Endothelial cell (in vitro differentiated cells): Measurements from ENCODE around the gene DPH6. TPM values are rescaled to one million over a fixed set of nuclear protein-coding genes. Genes with fewer than 3 reads are reported as not detected.

Experiments used
- DNase-seq: peaks from one replicate; pipeline ENCODE4 v3.0.0; 2021; ENCODE audit warnings: low spot score
- H3K27ac Mint-ChIP-seq: one replicate; pipeline ENCODE4 v1.8.0; 2021; ENCODE audit warnings: mixed read lengths, inconsistent platforms; ENCODE audit not compliant: unreplicated experiment
- H3K27me3 Mint-ChIP-seq: one replicate; pipeline ENCODE4 v1.8.0; 2021; ENCODE audit warnings: mild to moderate bottlenecking, moderate library complexity, mixed read lengths, inconsistent platforms; ENCODE audit not compliant: unreplicated experiment
- H3K36me3 Mint-ChIP-seq: one replicate; pipeline ENCODE4 v1.8.0; 2021; ENCODE audit warnings: mild to moderate bottlenecking, low read depth, mixed read lengths, inconsistent platforms; ENCODE audit not compliant: unreplicated experiment
- H3K4me1 Mint-ChIP-seq: one replicate; pipeline ENCODE4 v1.8.0; 2021; ENCODE audit warnings: mild to moderate bottlenecking, mixed read lengths, inconsistent platforms; ENCODE audit not compliant: unreplicated experiment
- H3K4me3 Mint-ChIP-seq: one replicate; pipeline ENCODE4 v1.8.0; 2021; ENCODE audit warnings: mild to moderate bottlenecking, mixed read lengths, inconsistent platforms; ENCODE audit not compliant: unreplicated experiment
- H3K9me3 Mint-ChIP-seq: one replicate; pipeline ENCODE4 v1.8.0; 2021; ENCODE audit warnings: mixed read lengths, inconsistent platforms; ENCODE audit not compliant: unreplicated experiment
- CTCF ChIP-seq: fragments of 200-600 bp; sonication (generic); IDR thresholded peaks from one replicate; pipeline ENCODE4 v1.5.0; 2021; ENCODE audit warnings: antibody characterized with exemption; ENCODE audit not compliant: unreplicated experiment
- total RNA-seq: library from RNA; stranded (reverse); fragmentation: NEBNext Ultra II Directional; extraction: Animal tissue kit (Norgen Biotek cat#: 25700); gene quantifications from one replicate; pipeline ENCODE4 v1.2.1, GENCODE V29; 2021; ENCODE audit not compliant: unreplicated experiment

Gene DPH6
- total RNA-seq, 1 donor from 2014 or later, result 10.6 TPM

DNA sequence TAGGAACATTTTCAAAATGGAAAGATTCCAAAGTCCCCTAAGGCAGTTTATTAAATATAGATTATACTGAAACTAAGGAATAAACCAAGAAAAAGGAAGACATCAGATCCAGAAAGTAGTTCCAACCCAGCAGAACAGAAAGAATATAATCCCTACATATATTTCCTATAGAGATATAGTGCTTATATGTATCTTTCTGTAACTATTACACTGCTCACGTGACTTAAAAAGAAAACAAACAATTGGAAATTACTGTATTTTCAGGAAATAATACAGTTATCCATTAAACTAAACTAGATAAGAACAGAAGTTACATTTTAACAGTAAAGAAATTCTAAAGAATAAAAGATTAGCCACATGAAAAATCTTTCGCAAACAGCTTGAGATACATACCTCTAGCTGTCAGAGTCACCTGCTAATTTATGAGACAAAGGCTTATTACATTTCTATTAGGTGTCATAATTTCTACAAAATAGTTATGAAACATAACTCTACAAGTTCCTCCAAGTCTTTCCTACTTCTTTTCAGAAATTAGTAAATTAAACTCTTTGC is 10.5 kb downstream of the DPH6 start:
- Mint-ChIP-seq H3K9me3 (no peaks in the 10 kb centered on the region), H3K4me3 (no peak overlapping the region), H3K27ac (no peak overlapping the region), H3K36me3 (no peaks in the 10 kb centered on the region), H3K27me3 (peaks cover 3% of the 10 kb centered on the region), H3K4me1 (no peaks in the 10 kb centered on the region)
- no peak for TF ChIP-seq CTCF
- DNase-seq, result no peak

GRCh38 chr15:35533130-35534110 is 12.5 kb downstream of the DPH6 start:
- no peak overlapping the region for H3K4me3 Mint-ChIP-seq
- no peak for TF ChIP-seq CTCF
- no peaks in the 10 kb centered on the region for H3K4me1 Mint-ChIP-seq
- H3K36me3 Mint-ChIP-seq, result peaks cover 3% of the 10 kb centered on the region
- H3K27ac Mint-ChIP-seq, result no peak overlapping the region
- no peaks in the 10 kb centered on the region for H3K9me3 Mint-ChIP-seq
- DNase-seq, result no peak
- peaks cover 3% of the 10 kb centered on the region for H3K27me3 Mint-ChIP-seq

- Mint-ChIP-seq H3K9me3 (no peaks in the 10 kb centered on the region), H3K27ac (no peak overlapping the region), H3K4me3 (no peak overlapping the region), H3K4me1 (no peaks in the 10 kb centered on the region), H3K36me3 (peaks cover 3% of the 10 kb centered on the region), H3K27me3 (peaks cover 3% of the 10 kb centered on the region)
- DNase-seq, result no peak
- no peak for TF ChIP-seq CTCF
Measured at GRCh38 chr15:35530698-35531097, 15.3 kb downstream of the DPH6 start.

DNA sequence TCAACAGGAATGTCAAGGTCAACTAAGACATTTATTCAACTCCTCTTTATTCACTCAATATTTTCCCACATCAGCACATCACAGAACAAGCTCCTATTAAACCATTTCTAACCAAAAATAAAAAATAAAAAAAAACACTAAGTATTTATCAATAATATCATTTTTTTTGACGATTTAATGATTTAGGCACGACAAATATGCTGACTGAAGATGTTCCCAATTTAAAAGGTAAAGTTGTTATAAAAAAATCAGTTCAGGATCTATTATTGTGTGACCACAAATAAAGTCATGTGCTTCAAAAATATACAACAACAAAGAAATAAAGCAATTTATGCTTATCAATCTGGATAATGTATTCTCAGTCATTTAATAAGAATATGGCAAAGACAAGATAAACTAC is 16.2 kb downstream of the DPH6 start:
- Mint-ChIP-seq H3K4me1 (no peaks in the 10 kb centered on the region), H3K9me3 (no peaks in the 10 kb centered on the region), H3K27me3 (peaks cover 3% of the 10 kb centered on the region), H3K36me3 (peaks cover 3% of the 10 kb centered on the region), H3K4me3 (no peak overlapping the region), H3K27ac (no peak overlapping the region)
- TF ChIP-seq CTCF, result no peak
- no peak for DNase-seq

GRCh38 chr15:35522061-35522460 is 23.9 kb downstream of the DPH6 start:
- TF ChIP-seq CTCF, result peak; percentile 10

More at GRCh38 chr15:35522061-35522460, 23.9 kb downstream of the DPH6 start:
- DNase-seq, result peak; percentile 5
- Mint-ChIP-seq H3K27me3 (no peaks in the 10 kb centered on the region), H3K9me3 (no peaks in the 10 kb centered on the region), H3K4me1 (peaks cover 26% of the 10 kb centered on the region), H3K27ac (peak overlapping the region; percentile 49), H3K36me3 (no peaks in the 10 kb centered on the region), H3K4me3 (no peak overlapping the region)
